Measurements from ENCODE around the gene TASP1. TPM values are rescaled to one million over a fixed set of nuclear protein-coding genes. Genes with fewer than 3 reads are reported as not detected.

The TASP1 gene
- total RNA-seq, 1 experiment from 2014 or later, result 19.0 TPM

DNA sequence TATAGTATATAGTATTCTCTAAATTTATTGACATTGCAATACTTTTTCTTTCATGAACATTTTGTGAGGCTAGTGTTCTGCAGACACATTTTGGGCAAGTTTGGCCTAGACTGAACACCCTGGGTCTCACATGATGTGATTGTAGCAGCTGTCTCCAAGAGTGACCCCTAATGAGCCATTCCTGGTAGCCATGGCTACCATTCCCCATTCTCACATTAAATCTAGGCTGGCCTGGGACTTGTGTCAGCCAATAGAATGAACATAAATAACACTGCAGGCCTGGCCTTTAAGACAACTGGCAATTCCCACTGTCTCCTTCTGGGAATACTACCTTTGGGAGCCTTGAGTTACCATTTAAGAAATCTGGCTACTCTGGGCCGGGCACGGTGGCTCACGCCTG is 38.0 kb upstream of the TASP1 start:
- BruUV-seq (replicated peaks), result no TSS peak
- no peak for DNase-seq (ENCODE audit: unreplicated experiment)
- no peaks in the 10 kb centered on the region for H3K9me3 Mint-ChIP-seq (ENCODE audit: unreplicated experiment)
- H3K4me3 Mint-ChIP-seq (ENCODE audit: unreplicated experiment), result no peak overlapping the region
- intact Hi-C loops (cut with micrococcal nuclease), result no loop called here
- TF ChIP-seq, protein P1, sequence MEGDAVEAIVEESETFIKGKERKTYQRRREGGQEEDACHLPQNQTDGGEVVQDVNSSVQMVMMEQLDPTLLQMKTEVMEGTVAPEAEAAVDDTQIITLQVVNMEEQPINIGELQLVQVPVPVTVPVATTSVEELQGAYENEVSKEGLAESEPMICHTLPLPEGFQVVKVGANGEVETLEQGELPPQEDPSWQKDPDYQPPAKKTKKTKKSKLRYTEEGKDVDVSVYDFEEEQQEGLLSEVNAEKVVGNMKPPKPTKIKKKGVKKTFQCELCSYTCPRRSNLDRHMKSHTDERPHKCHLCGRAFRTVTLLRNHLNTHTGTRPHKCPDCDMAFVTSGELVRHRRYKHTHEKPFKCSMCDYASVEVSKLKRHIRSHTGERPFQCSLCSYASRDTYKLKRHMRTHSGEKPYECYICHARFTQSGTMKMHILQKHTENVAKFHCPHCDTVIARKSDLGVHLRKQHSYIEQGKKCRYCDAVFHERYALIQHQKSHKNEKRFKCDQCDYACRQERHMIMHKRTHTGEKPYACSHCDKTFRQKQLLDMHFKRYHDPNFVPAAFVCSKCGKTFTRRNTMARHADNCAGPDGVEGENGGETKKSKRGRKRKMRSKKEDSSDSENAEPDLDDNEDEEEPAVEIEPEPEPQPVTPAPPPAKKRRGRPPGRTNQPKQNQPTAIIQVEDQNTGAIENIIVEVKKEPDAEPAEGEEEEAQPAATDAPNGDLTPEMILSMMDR (IDR thresholded peaks at IDR 0.05; ENCODE audit: unreplicated experiment), result no peak
- H3K36me3 Mint-ChIP-seq (ENCODE audit: insufficient read depth, unreplicated experiment), result no peaks in the 10 kb centered on the region
- H3K27ac Mint-ChIP-seq (ENCODE audit: low read depth, unreplicated experiment), result no peak overlapping the region
- H3K4me1 Mint-ChIP-seq (ENCODE audit: insufficient read depth, unreplicated experiment), result peaks cover 11% of the 10 kb centered on the region
- H3K27me3 Mint-ChIP-seq (ENCODE audit: insufficient read depth, unreplicated experiment), result no peaks in the 10 kb centered on the region
- POLR2A ChIA-PET, result no interaction called here
- CTCF ChIA-PET, result interaction anchor here (0.7 kb wide), 1 partner anchor 102 kb away, joined by 3 read pairs; no protein-coding TSS in a partner anchor

DNA sequence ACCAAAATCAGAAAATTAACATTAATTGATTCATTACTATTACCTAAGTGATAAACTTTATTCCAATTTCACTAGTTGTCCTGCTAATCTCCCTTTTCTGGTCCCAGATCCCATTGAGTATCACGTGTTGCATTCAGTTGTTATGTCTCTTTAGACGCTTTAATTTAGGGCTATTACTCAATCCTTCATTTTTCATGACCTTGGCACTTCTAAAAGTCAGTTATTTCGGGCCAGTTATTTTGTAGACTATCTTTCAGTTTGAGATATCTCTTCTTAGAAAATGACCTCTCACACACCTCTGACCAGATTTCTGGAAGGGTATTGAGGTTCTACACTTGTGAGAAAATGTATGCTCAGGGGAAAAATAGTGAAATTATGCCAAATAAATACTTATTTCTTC is 34.0 kb upstream of the TASP1 start:
- no TSS peak for BruUV-seq (replicated peaks)
- H3K27me3 Mint-ChIP-seq (ENCODE audit: insufficient read depth, unreplicated experiment), result no peaks in the 10 kb centered on the region
- CTCF ChIA-PET, result no interaction called here
- DNase-seq (ENCODE audit: unreplicated experiment), result no peak
- POLR2A ChIA-PET, result no interaction called here
- TF ChIP-seq, protein P1 (IDR thresholded peaks at IDR 0.05; ENCODE audit: unreplicated experiment), result no peak
- H3K27ac Mint-ChIP-seq (ENCODE audit: low read depth, unreplicated experiment), result no peak overlapping the region
- no peaks in the 10 kb centered on the region for H3K36me3 Mint-ChIP-seq (ENCODE audit: insufficient read depth, unreplicated experiment)
- no peaks in the 10 kb centered on the region for H3K9me3 Mint-ChIP-seq (ENCODE audit: unreplicated experiment)
- H3K4me3 Mint-ChIP-seq (ENCODE audit: unreplicated experiment), result no peak overlapping the region
- intact Hi-C loops (cut with micrococcal nuclease), result no loop called here
- H3K4me1 Mint-ChIP-seq (ENCODE audit: insufficient read depth, unreplicated experiment), result peaks cover 14% of the 10 kb centered on the region

DNA sequence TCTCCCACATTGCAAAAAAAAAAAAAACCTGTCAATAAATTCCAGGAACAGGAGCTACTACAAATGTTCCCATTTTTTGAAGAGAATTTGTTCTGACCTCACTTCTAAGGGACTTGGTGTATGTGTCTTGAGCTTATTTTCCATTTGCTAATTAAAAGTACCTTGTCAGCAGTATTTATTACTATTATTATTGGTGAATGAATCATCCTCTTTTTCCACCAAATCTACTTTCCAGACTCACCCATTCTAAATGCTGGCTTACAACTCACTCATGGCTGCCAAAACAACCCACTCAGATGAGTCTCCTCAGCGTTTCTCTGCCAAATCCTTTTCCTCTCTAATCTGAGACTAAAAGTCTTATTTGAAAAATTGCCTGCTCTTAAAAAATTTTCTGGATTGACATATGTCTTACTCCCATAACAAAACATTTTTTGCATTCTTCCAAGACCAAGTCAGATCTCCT is 33.2 kb upstream of the TASP1 start:
- DNase-seq (ENCODE audit: unreplicated experiment), result peak; percentile 31
- ChIA-PET CTCF (interaction anchor here (0.7 kb wide), 1 partner anchor 1140 kb away, joined by 3 read pairs; no protein-coding TSS in a partner anchor), POLR2A (interaction anchor here (0.6 to 0.7 kb wide), 3 partner anchors 31 to 1822 kb away, joined by 3 to 6 read pairs (median 4); no protein-coding TSS in a partner anchor)
- intact Hi-C loops (cut with micrococcal nuclease), result no loop called here
- H3K27me3 Mint-ChIP-seq (ENCODE audit: insufficient read depth, unreplicated experiment), result no peaks in the 10 kb centered on the region
- no TSS peak for BruUV-seq (replicated peaks)
- TF ChIP-seq, protein P1 (IDR thresholded peaks at IDR 0.05; ENCODE audit: unreplicated experiment), result no peak
- no peaks in the 10 kb centered on the region for H3K36me3 Mint-ChIP-seq (ENCODE audit: insufficient read depth, unreplicated experiment)
- H3K9me3 Mint-ChIP-seq (ENCODE audit: unreplicated experiment), result no peaks in the 10 kb centered on the region
- peaks cover 14% of the 10 kb centered on the region for H3K4me1 Mint-ChIP-seq (ENCODE audit: insufficient read depth, unreplicated experiment)
- H3K27ac Mint-ChIP-seq (ENCODE audit: low read depth, unreplicated experiment), result no peak overlapping the region
- no peak overlapping the region for H3K4me3 Mint-ChIP-seq (ENCODE audit: unreplicated experiment)

DNA sequence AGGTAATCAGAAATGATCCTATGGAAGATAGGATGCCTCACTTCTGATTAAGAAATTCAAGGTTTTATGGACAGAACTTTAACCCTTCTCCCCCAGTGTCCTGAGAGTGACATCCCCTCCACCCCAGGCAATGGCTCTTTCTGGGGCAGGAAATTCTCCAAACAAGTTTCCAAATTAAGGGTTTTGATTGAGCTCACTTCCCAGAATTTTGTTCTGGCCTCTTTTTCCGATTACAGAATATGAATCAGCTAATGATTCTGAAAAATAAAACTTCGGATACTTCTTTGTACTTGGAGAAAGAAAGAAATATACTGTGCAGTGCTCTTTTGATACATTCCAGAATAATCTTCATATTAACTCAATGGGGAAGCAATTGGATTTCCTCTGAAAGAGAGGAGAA is 32.8 kb upstream of the TASP1 start:
- ChIA-PET CTCF (interaction anchor here (0.7 kb wide), 1 partner anchor 1140 kb away, joined by 3 read pairs; no protein-coding TSS in a partner anchor), POLR2A (interaction anchor here (0.6 to 0.7 kb wide), 3 partner anchors 31 to 1821 kb away, joined by 3 to 6 read pairs (median 4); no protein-coding TSS in a partner anchor)
- Mint-ChIP-seq H3K36me3 (ENCODE audit: insufficient read depth, unreplicated experiment) (no peaks in the 10 kb centered on the region), H3K27ac (ENCODE audit: low read depth, unreplicated experiment) (no peak overlapping the region), H3K9me3 (ENCODE audit: unreplicated experiment) (no peaks in the 10 kb centered on the region), H3K4me3 (ENCODE audit: unreplicated experiment) (no peak overlapping the region), H3K27me3 (ENCODE audit: insufficient read depth, unreplicated experiment) (no peaks in the 10 kb centered on the region), H3K4me1 (ENCODE audit: insufficient read depth, unreplicated experiment) (peaks cover 14% of the 10 kb centered on the region)
- BruUV-seq (replicated peaks), result no TSS peak
- TF ChIP-seq, protein P1 (IDR thresholded peaks at IDR 0.05; ENCODE audit: unreplicated experiment), result no peak
- no peak for DNase-seq (ENCODE audit: unreplicated experiment)
- intact Hi-C loops (cut with micrococcal nuclease), result no loop called here
